Lung (tissue), 16 donors: ENCODE results near the gene DEFB113. TPM values are rescaled to one million over a fixed set of nuclear protein-coding genes. Genes with fewer than 3 reads are reported as not detected.

Experiments used
- ATAC-seq: fragments of 200-7000 bp; cut with Tn5 transposase; one replicate; pipeline ENCODE4 v1.9.1; 2020; ENCODE audit warnings: moderate number of reproducible peaks; ENCODE audit not compliant: insufficient read depth, low FRiP score
- DNase-seq, 3 donors: peaks; one replicate each; pipeline ENCODE4 v3.0.0-alpha.2; 2013 to 2017
- H3K27ac ChIP-seq, 2 donors: one replicate each; pipeline ENCODE4 v1.5.1; 2013; ENCODE audit warnings: mild to moderate bottlenecking in 2 of 2, moderate library complexity in 2 of 2, control low read depth in 1 of 2, inconsistent platforms in 1 of 2, low read depth in 1 of 2, low read length in 1 of 2
- H3K27me3 ChIP-seq, 3 donors: one replicate each; pipeline ENCODE4 v1.5.1; 2013; ENCODE audit warnings: low read length in 2 of 3; ENCODE audit not compliant: control insufficient read depth in 3 of 3, insufficient read depth in 3 of 3
- H3K36me3 ChIP-seq, 4 donors: one replicate each; pipeline ENCODE4 v1.5.1; 2013; ENCODE audit warnings: low read length in 4 of 4, mild to moderate bottlenecking in 1 of 4, moderate library complexity in 1 of 4; ENCODE audit not compliant: control insufficient read depth in 4 of 4, insufficient read depth in 4 of 4
- H3K4me1 ChIP-seq, 5 donors: one replicate each; pipeline ENCODE4 v1.5.1; 2013; ENCODE audit warnings: low read length in 5 of 5, mild to moderate bottlenecking in 2 of 5, moderate library complexity in 1 of 5; ENCODE audit not compliant: control insufficient read depth in 5 of 5, insufficient read depth in 5 of 5
- H3K4me3 ChIP-seq: one replicate; pipeline ENCODE4 v1.5.1; 2013; ENCODE audit warnings: mild to moderate bottlenecking, control low read depth, moderate library complexity
- H3K9ac ChIP-seq, 2 donors: one replicate each; pipeline ENCODE4 v1.5.1; 2013; ENCODE audit warnings: low read length in 2 of 2, control low read depth in 1 of 2; ENCODE audit not compliant: insufficient read depth in 1 of 2
- H3K9me3 ChIP-seq, 4 donors: one replicate each; pipeline ENCODE4 v1.5.1; 2013; ENCODE audit warnings: low read length in 3 of 4, mild to moderate bottlenecking in 1 of 4, moderate library complexity in 1 of 4; ENCODE audit not compliant: control insufficient read depth in 4 of 4, insufficient read depth in 3 of 4
- CTCF ChIP-seq: IDR thresholded peaks from 2 replicates; pipeline ENCODE4 v1.5.1; 2012; ENCODE audit warnings: mild to moderate bottlenecking; ENCODE audit errors: control extremely low read depth, extremely low read depth
- WGBS, 2 donors: extraction: QIAGEN DNeasy Blood & Tissue Kit; methylation state at CpG; one replicate each; pipeline ENCODE4 v1.1.7; 2013; 5-methylcytosine and 5-hydroxymethylcytosine counted together
- long read RNA-seq, 5 donors: transcript quantifications; one replicate each; lab custom pipeline, GENCODE V29; 2026
- polyA plus RNA-seq, 2 donors: library from polyadenylated mRNA; stranded (reverse); fragments of 200-250 nt; gene quantifications; one replicate each; pipeline ENCODE4 v1.2.1, GENCODE V29; 2013
- total RNA-seq, 2 donors: library from RNA; depleted of rRNA in 1 of 2; stranded (reverse); fragments of >200 nt in 1 of 2; gene quantifications; one replicate each; pipeline ENCODE4 v1.2.1, GENCODE V29; 2014 to 2021
- donor health status: control.
- donor health status: control.
- donor health status: Bipolar disorder and iron deficiency.
- donor health status: healthy.
- donor health status: DM: yes; HTN: yes; CAD: no.

The DEFB113 gene
- not detected for total RNA-seq
- polyA plus RNA-seq: not detected
- long read RNA-seq, donor 1: 0 reads
- long read RNA-seq, donor 2: 0 reads
- long read RNA-seq, donor 3: 0 reads
- long read RNA-seq, donor 4: 0 reads
- long read RNA-seq, donor 5: 0 reads

DNA sequence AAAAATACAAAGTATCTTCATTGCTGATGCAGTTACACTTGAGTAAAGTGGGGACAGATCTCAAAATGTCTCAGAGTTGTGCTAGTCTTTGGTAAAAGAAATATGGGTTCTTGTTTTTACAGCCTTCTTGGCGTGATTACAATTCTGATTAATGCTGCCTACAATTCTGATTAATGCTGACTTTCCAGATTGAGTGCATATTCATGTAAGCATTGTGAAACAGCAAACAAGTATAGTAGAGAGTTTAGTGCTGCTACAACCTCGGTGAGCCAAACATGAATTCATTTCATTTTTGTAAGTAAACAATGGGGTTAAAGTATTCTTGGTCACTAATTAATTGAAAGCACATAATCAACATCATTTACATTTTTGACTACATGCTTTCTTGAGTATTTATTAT is at the start of gene DEFB113:
Gene DEFB113, minus strand, starts transcription at position 21 of the 400 bp plus-strand sequence. Its CDS starts 0 bp downstream, at position 21.
- no peak for ATAC-seq
- WGBS, 2 donors: 46 to 74% methylated on average over 2 of the region's 2 CpGs
- no peaks in the 10 kb centered on the region for H3K27me3 ChIP-seq

GRCh38 chr6:50007819-50008218 is 38.4 kb upstream of the DEFB113 start:
- 85 to 89% methylated on average over 3 of the region's 3 CpGs for WGBS, 2 donors

More for the DNA sequence above, at the start of gene DEFB113:
- Histone ChIP-seq H3K9me3 (no peaks in the 10 kb centered on the region), H3K4me3 (no peak within 1 kb of the TSS), H3K27ac (no peak within 1 kb of the TSS), H3K9ac (no peak within 1 kb of the TSS), H3K4me1 (no peaks in the 10 kb centered on the region), H3K36me3 (no peaks in the 10 kb centered on the region)
- TF ChIP-seq CTCF: no peak
- DNase-seq: no peak

GRCh38 chr6:50003139-50003538 is 33.7 kb upstream of the DEFB113 start:
- Histone ChIP-seq H3K4me1 (no peaks in the 10 kb centered on the region), H3K36me3 (no peaks in the 10 kb centered on the region), H3K9me3 (no peaks in the 10 kb centered on the region), H3K4me3 (no peak overlapping the region), H3K27me3 (no peaks in the 10 kb centered on the region), H3K27ac (no peak overlapping the region), H3K9ac (no peak overlapping the region)
- WGBS, 2 donors: 52 to 69% methylated on average over 3 of the region's 3 CpGs
- DNase-seq (no peak), ATAC-seq (no peak)
- no peak for TF ChIP-seq CTCF

More at GRCh38 chr6:50007819-50008218, 38.4 kb upstream of the DEFB113 start:
- no peak overlapping the region for H3K4me3 ChIP-seq
- H3K27ac ChIP-seq: no peak overlapping the region
- no peak overlapping the region for H3K9ac ChIP-seq
- no peaks in the 10 kb centered on the region for H3K4me1 ChIP-seq
- ATAC-seq: no peak
- no peak for TF ChIP-seq CTCF
- no peak for DNase-seq
- H3K36me3 ChIP-seq: no peaks in the 10 kb centered on the region
- no peaks in the 10 kb centered on the region for H3K27me3 ChIP-seq
- H3K9me3 ChIP-seq: no peaks in the 10 kb centered on the region

DNA sequence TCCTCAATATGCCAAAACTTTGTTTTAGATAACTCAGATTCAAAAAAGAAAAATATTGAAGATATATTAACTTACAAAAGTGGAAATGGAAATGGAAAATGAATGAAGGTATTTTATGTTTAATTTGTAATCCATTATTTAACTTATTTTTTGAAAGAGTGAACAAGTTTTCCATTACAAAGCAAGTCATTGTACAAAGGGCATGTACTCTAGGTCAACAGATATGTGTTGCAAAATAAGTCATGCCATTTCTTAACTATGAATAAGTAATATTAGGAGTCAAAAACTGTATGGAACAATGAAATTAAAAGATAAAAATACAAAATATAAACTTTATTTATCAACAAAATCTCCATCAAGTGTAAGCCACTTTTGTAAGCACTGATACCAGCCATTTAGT is 25.9 kb upstream of the DEFB113 start:
- Histone ChIP-seq H3K4me1 (no peaks in the 10 kb centered on the region), H3K9me3 (no peaks in the 10 kb centered on the region), H3K36me3 (no peaks in the 10 kb centered on the region), H3K4me3 (no peak overlapping the region), H3K9ac (no peak overlapping the region), H3K27ac (no peak overlapping the region), H3K27me3 (no peaks in the 10 kb centered on the region)
- no peak for DNase-seq
- ATAC-seq: no peak
- TF ChIP-seq CTCF: no peak
